K562 (cell line): Measurements from ENCODE around the gene CACNA1I. TPM values are rescaled to one million over a fixed set of nuclear protein-coding genes. Genes with fewer than 3 reads are reported as not detected.

Source experiments
- ATAC-seq: fragments of 200-7000 bp; cut with Tn5 transposase; 3 replicates; pipeline ENCODE4 v1.9.1; 2020; ENCODE audit warnings: moderate library complexity
- BruUV-seq: library from RNA; stranded (reverse); fragments of 400-500 nt; replicated peaks from 2 replicates; lab custom pipeline; 2021; lab: Mats Ljungman, UMichigan
- CTCF ChIA-PET: fragments of 300-600 bp; formaldehyde crosslinking; extraction: SDS; loops from one replicate; lab custom pipeline; 2021; ENCODE audit warnings: low intra/inter-chr PET ratio; lab: Yijun Ruan, JAX
- POLR2A ChIA-PET: fragments of 300-600, 350-650 bp; sonication (Branson Sonifier 250); formaldehyde crosslinking; extraction: SDS; loops from one replicate; lab custom pipeline; 2021; ENCODE audit warnings: antibody characterized with exemption, inconsistent platforms; lab: Yijun Ruan, JAX
- DNase-seq, 4 experiments: peaks; one replicate each; pipeline versions ENCODE4 v3.0.0 to v3.0.0-alpha.2; 2011 to 2018; ENCODE audit warnings: low spot score in 3 of 4, mixed read lengths in 3 of 4; ENCODE audit errors: extremely low read depth in 1 of 4
- FAIRE-seq: peaks from 2 replicates; lab custom pipeline; 2011; peaks lifted over from hg19 to GRCh38; lab: Jason Lieb, UNC
- H2AFZ ChIP-seq: 2 replicates; pipeline ENCODE4 v1.6.0; 2011; ENCODE audit warnings: low read depth, low read length, control low read depth, inconsistent platforms
- H3K27ac ChIP-seq: fragments of 200-600 bp; 3 replicates; pipeline ENCODE4 v1.8.0; 2011; ENCODE audit warnings: low read depth, mild to moderate bottlenecking, control low read depth, inconsistent platforms, low read length, moderate library complexity, mixed read lengths; ENCODE audit errors: extremely low read depth
- H3K27me3 ChIP-seq, 2 experiments: fragments of 300-600 bp in 1 of 2; 2 replicates in 1 of 2; 3 replicates in 1 of 2; pipeline versions ENCODE4 v1.6.0 to v1.8.0; 2011; ENCODE audit warnings: inconsistent platforms in 2 of 2, low read length in 2 of 2, mild to moderate bottlenecking in 1 of 2, mixed read lengths in 1 of 2, moderate library complexity in 1 of 2; ENCODE audit not compliant: control insufficient read depth in 2 of 2, insufficient read depth in 2 of 2
- H3K36me3 ChIP-seq: fragments of 300-600 bp; 3 replicates; pipeline ENCODE4 v1.8.0; 2011; ENCODE audit warnings: mild to moderate bottlenecking, low read length, inconsistent platforms; ENCODE audit not compliant: control insufficient read depth, insufficient read depth
- H3K4me1 ChIP-seq, 2 experiments: fragments of 200-600 bp in 1 of 2; replicated peaks in 1 of 2; 2 replicates in 1 of 2; 3 replicates in 1 of 2; pipeline versions ENCODE4 v1.5.1 to v1.8.0; 2011; ENCODE audit warnings: inconsistent platforms in 2 of 2, low read length in 2 of 2, mild to moderate bottlenecking in 1 of 2, mixed read lengths in 1 of 2, moderate library complexity in 1 of 2; ENCODE audit not compliant: control insufficient read depth in 2 of 2, insufficient read depth in 2 of 2
- H3K4me2 ChIP-seq: 2 replicates; pipeline ENCODE4 v1.6.1; 2011; ENCODE audit warnings: low read length, control low read depth, inconsistent platforms, mixed read lengths; ENCODE audit not compliant: insufficient read depth
- H3K4me3 ChIP-seq: fragments of 200-600 bp; sonication (generic), shearing (Covaris generic); 2 replicates; pipeline ENCODE4 v1.5.1; 2016; ENCODE audit warnings: control low read depth, inconsistent platforms
- H3K79me2 ChIP-seq: fragments of 200-600 bp; 3 replicates; pipeline ENCODE4 v1.8.0; 2011; ENCODE audit warnings: low read length, inconsistent platforms; ENCODE audit not compliant: control insufficient read depth, insufficient read depth
- H3K9ac ChIP-seq, 2 experiments: 2 replicates each; pipeline versions ENCODE4 v1.6.0 to v1.6.1; 2011; ENCODE audit warnings: low read depth in 2 of 2, low read length in 2 of 2, control low read depth in 1 of 2, inconsistent platforms in 1 of 2, mild to moderate bottlenecking in 1 of 2, mixed read lengths in 1 of 2; ENCODE audit not compliant: insufficient read depth in 1 of 2
- H3K9me1 ChIP-seq: one replicate; pipeline ENCODE4 v1.6.0; 2011; ENCODE audit warnings: inconsistent platforms, mild to moderate bottlenecking, low read length, moderate library complexity; ENCODE audit not compliant: control insufficient read depth, insufficient read depth
- H3K9me3 ChIP-seq: replicated peaks from 2 replicates; pipeline ENCODE4 v1.5.1; 2011; ENCODE audit warnings: low read depth, low read length, inconsistent platforms; ENCODE audit not compliant: control insufficient read depth, insufficient read depth
- H4K20me1 ChIP-seq: replicated peaks from 2 replicates; pipeline ENCODE4 v1.6.1; 2011; ENCODE audit warnings: low read length, inconsistent platforms, mixed read lengths; ENCODE audit not compliant: control insufficient read depth, insufficient read depth
- CC2D1A ChIP-seq: fragments of 450-650 bp; IDR thresholded peaks from 2 replicates; pipeline ENCODE4 v1.6.1; 2017; ENCODE audit warnings: mild to moderate bottlenecking
- FOXJ3 ChIP-seq: sonication (generic); formaldehyde crosslinking; IDR thresholded peaks from 2 replicates; pipeline ENCODE4 v1.4.0; 2020; ENCODE audit warnings: mild to moderate bottlenecking, missing genetic modification reagents
- HNRNPL ChIP-seq: fragments of 200-400 bp; formaldehyde crosslinking; IDR thresholded peaks from 2 replicates; pipeline ENCODE4 v1.6.1; 2017; ENCODE audit warnings: low read depth, mild to moderate bottlenecking, low read length
- RBM17 ChIP-seq: fragments of 200-400 bp; formaldehyde crosslinking; IDR thresholded peaks from 2 replicates; pipeline ENCODE4 v1.6.1; 2017; ENCODE audit warnings: low read depth, mild to moderate bottlenecking, low read length, borderline replicate concordance
- TEAD2 ChIP-seq: fragments of 450-650 bp; IDR thresholded peaks from 2 replicates; pipeline ENCODE4 v1.6.1; 2016; ENCODE audit warnings: missing genetic modification characterization, control low read depth, missing compliant biosample characterization
- ZMIZ1 ChIP-seq, 2 experiments: fragments of 150-350 bp in 1 of 2; IDR thresholded peaks; 2 replicates each; pipeline ENCODE4 v1.6.1; 2012 to 2016; ENCODE audit warnings: low read depth in 2 of 2, low read length in 2 of 2, mild to moderate bottlenecking in 1 of 2, moderate library complexity in 1 of 2
- ZNF124 ChIP-seq: sonication (generic); formaldehyde crosslinking; IDR thresholded peaks from 2 replicates; pipeline ENCODE4 v1.8.1; 2022; ENCODE audit warnings: missing genetic modification reagents
- ZNF609 ChIP-seq: sonication (generic); formaldehyde crosslinking; IDR thresholded peaks from 2 replicates; pipeline ENCODE4 v1.8.1; 2023; ENCODE audit warnings: missing genetic modification reagents, mild to moderate bottlenecking, borderline replicate concordance
- ZNF655 ChIP-seq: fragments of 250-450 bp; sonication (Bioruptor Pico); IDR thresholded peaks from 2 replicates; pipeline ENCODE4 v1.5.0; 2021
- WGBS: fragments of 100-300 bp; shearing (Covaris generic); methylation state at CpG from one replicate; pipeline ENCODE4 v1.1.6; 2016; ENCODE audit warnings: low coverage, mixed read lengths; ENCODE audit not compliant: insufficient coverage; ENCODE audit errors: missing lambda C conversion rate; 5-methylcytosine and 5-hydroxymethylcytosine counted together
- in situ Hi-C: fragments of 300-500 bp; cut with MboI; formaldehyde crosslinking; loops from 4 replicates; pipeline ENCODE4 v1.15.0; 2018; ENCODE audit warnings: inconsistent platforms, mixed read lengths
- intact Hi-C: fragments of 100-400 bp; cut with micrococcal nuclease; formaldehyde crosslinking; loops from 2 replicates; pipeline ENCODE4 v1.14.2; 2022
- polyA plus RNA-seq, 8 experiments: library from polyadenylated mRNA; depleted of rRNA in 4 of 8; stranded (reverse) in 5 of 8; unstranded in 3 of 8; fragments of >200 nt; fragmentation: Nextera tagmentation in 2 of 8; fragmentation: Illumina TruSeq in 1 of 8; extraction: Ambion mirVana in 2 of 8; extraction: Trizol in 1 of 8; gene quantifications; 2 replicates each; pipeline versions ENCODE4 v1.2.1 to v1.2.3, GENCODE V29; 2011 to 2014; ENCODE audit warnings: inconsistent platforms in 1 of 8, missing spikeins in 1 of 8
- total RNA-seq, 7 experiments: library from RNA; depleted of rRNA in 6 of 7; stranded (reverse); fragments of >200 nt in 6 of 7; fragmentation: Illumina TruSeq in 2 of 7; extraction: Trizol in 2 of 7; gene quantifications; 2 replicates each; pipeline versions ENCODE4 v1.2.1 to v1.2.3, GENCODE V29; 2011 to 2021; ENCODE audit warnings: low replicate concordance in 1 of 7

The CACNA1I gene
- total and polyA plus RNA-seq, 9 of the 15 experiments (the other 6 are each of a cell fraction or from before 2014, with no cell fraction given), result 0.01 to 0.79 (median 0.32) TPM; not detected in 1

- TF ChIP-seq ZNF609 (no peak), RBM17 (no peak), ZNF124 (CRISPR knock-in tag) (no peak)
Measured at GRCh38 chr22:39625569-39626537, 55.3 kb downstream of the CACNA1I start (continued).

GRCh38 chr22:39627208-39627607, 56.7 kb downstream of the CACNA1I start:
- Histone ChIP-seq H3K4me3 (no peak overlapping the region), H3K4me1 (peaks cover 16 to 70% of the 10 kb centered on the region in 2 experiments), H3K4me2 (no peak overlapping the region; the same call in 1 of the 2 replicates), H2AFZ (no peak overlapping the region), H3K79me2 (no peaks in the 10 kb centered on the region), H3K36me3 (no peaks in the 10 kb centered on the region), H3K9ac (no peak overlapping the region; a peak in 1 of 4 replicates), H3K27me3 (no peaks in the 10 kb centered on the region), H3K27ac (no peak overlapping the region), H3K9me1 (no peaks in the 10 kb centered on the region), H3K9me3 (no peaks in the 10 kb centered on the region), H4K20me1 (no peaks in the 10 kb centered on the region)
- ATAC-seq (no peak), FAIRE-seq (no peak), DNase-seq (no peak)
- ChIA-PET POLR2A (interaction anchor here (0.6 to 1.0 kb wide), 2 partner anchors 23 to 702 kb away, joined by 3 read pairs; no protein-coding TSS in a partner anchor), CTCF (no interaction called here)
- intact Hi-C loops (no loop called here), in situ Hi-C loops (no loop called here)
- no TSS peak for BruUV-seq
- WGBS, result 40% methylated on average over 1 of the region's 14 CpGs
- TF ChIP-seq ZNF655 (no peak), HNRNPL (no peak), TEAD2 (no peak), ZMIZ1 (IDR thresholded peaks at IDR 0.05; ENCODE audit: low read depth in 2 of 2, low read length in 2 of 2) (no peak), CC2D1A (no peak), FOXJ3 (CRISPR knock-in tag) (no peak)
